ENCODE data around the gene SOCS4.

DNA sequence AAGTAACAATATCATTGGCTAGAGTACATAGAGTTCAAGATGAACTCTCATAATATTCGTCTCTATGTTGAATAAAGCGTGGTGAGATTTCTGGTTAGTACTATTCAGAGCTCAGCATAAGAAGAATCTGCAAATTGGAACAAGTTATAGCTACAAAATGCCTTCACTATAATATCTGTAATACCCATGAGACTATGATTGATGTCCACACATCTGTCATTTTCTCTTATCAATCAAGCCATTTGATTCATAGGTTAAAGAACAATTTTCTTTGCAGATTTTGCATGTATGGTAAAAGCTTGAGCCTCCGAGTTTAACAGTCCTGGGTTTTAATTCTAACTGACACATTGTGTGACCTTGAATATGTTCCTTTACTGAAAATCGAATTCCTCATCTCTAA, 1.4 kb downstream of the SOCS4 start:
- no peak for TF ChIP-seq POLR2A (IDR thresholded peaks at IDR 0.05)
- no peak for TF ChIP-seq POLR2AphosphoS5 (IDR thresholded peaks at IDR 0.05)
